Gastrocnemius medialis (tissue), 4 donors: ENCODE data around the gene PELI3.

Source experiments
- CTCF ChIP-seq, 5 experiments: fragments of 450-650 bp in 3 of 5; fragments of 200-600 bp in 2 of 5; sonication (generic) in 2 of 5; IDR thresholded peaks in 4 of 5; conservative IDR thresholded peaks in 1 of 5; 1 replicate in 4 of 5; 2 replicates in 1 of 5; pipeline ENCODE4 v1.5.1; 2016 to 2019; ENCODE audit warnings: antibody characterized with exemption in 5 of 5, mild to moderate bottlenecking in 3 of 5, moderate library complexity in 3 of 5
- POLR2A ChIP-seq, 2 donors: fragments of 450-650 bp; IDR thresholded peaks; one replicate each; pipeline ENCODE4 v1.6.1; 2017; ENCODE audit warnings: antibody characterized with exemption in 2 of 2, mild to moderate bottlenecking in 2 of 2, moderate library complexity in 2 of 2

GRCh38 chr11:66470015-66470414 lies 3.3 kb downstream of the PELI3 start:
- TF ChIP-seq CTCF (IDR thresholded peaks at IDR 0.05 in 4 of 5, conservative IDR thresholded peaks at IDR 0.05 in 1 of 5) = no peak
- no peak for TF ChIP-seq POLR2A (IDR thresholded peaks at IDR 0.05)
